ENCODE measurements around the gene PDE3A.
"Not testable (repeated sequence)": the region's sequence is repeated elsewhere in the genome, so short reads cannot be mapped to it uniquely, and the experiment has no call there.

PDE3A gene

GRCh38 chr12:20592556-20592955 is 224.2 kb downstream of the PDE3A start:
- Mint-ChIP-seq H3K4me1 (ENCODE audit: low read depth) (no peaks in the 10 kb centered on the region), H3K4me3 (no peak overlapping the region), H3K27ac (no peak overlapping the region), H3K36me3 (ENCODE audit: low read depth) (no peaks in the 10 kb centered on the region), H3K9me3 (no peaks in the 10 kb centered on the region), H3K27me3 (no peaks in the 10 kb centered on the region)
- intact Hi-C loops (cut with micrococcal nuclease): no loop called here

GRCh38 chr12:20593611-20594010 is 225.3 kb downstream of the PDE3A start:
- Mint-ChIP-seq H3K4me3 (no peak overlapping the region), H3K27me3 (no peaks in the 10 kb centered on the region), H3K9me3 (no peaks in the 10 kb centered on the region), H3K4me1 (ENCODE audit: low read depth) (no peaks in the 10 kb centered on the region), H3K36me3 (ENCODE audit: low read depth) (no peaks in the 10 kb centered on the region), H3K27ac (no peak overlapping the region)
- intact Hi-C loops (cut with micrococcal nuclease): no loop called here

GRCh38 chr12:20596061-20596460 is 227.7 kb downstream of the PDE3A start:
- H3K4me1 Mint-ChIP-seq (ENCODE audit: low read depth): no peaks in the 10 kb centered on the region
- no peaks in the 10 kb centered on the region for H3K27me3 Mint-ChIP-seq
- H3K36me3 Mint-ChIP-seq (ENCODE audit: low read depth): no peaks in the 10 kb centered on the region
- H3K27ac Mint-ChIP-seq: no peak overlapping the region
- no peaks in the 10 kb centered on the region for H3K9me3 Mint-ChIP-seq
- intact Hi-C loops (cut with micrococcal nuclease): no loop called here
- H3K4me3 Mint-ChIP-seq: no peak overlapping the region

GRCh38 chr12:20599757-20600156 is 231.4 kb downstream of the PDE3A start:
- Mint-ChIP-seq H3K9me3 (no peaks in the 10 kb centered on the region), H3K4me3 (no peak overlapping the region), H3K36me3 (ENCODE audit: low read depth) (no peaks in the 10 kb centered on the region), H3K27ac (no peak overlapping the region), H3K4me1 (ENCODE audit: low read depth) (no peaks in the 10 kb centered on the region), H3K27me3 (no peaks in the 10 kb centered on the region)
- intact Hi-C loops (cut with micrococcal nuclease): no loop called here

- no peak overlapping the region for H3K4me3 Mint-ChIP-seq
- no peak overlapping the region for H3K27ac Mint-ChIP-seq
- no peaks in the 10 kb centered on the region for H3K27me3 Mint-ChIP-seq
- no peaks in the 10 kb centered on the region for H3K4me1 Mint-ChIP-seq (ENCODE audit: low read depth)
- no peaks in the 10 kb centered on the region for H3K9me3 Mint-ChIP-seq
- H3K36me3 Mint-ChIP-seq (ENCODE audit: low read depth): no peaks in the 10 kb centered on the region
- intact Hi-C loops (cut with micrococcal nuclease): no loop called here
Observed at GRCh38 chr12:20601668-20602280, 233.4 kb downstream of the PDE3A start.

GRCh38 chr12:20602641-20603391 is 234.5 kb downstream of the PDE3A start:
- H3K27ac Mint-ChIP-seq: no peak overlapping the region
- intact Hi-C loops (cut with micrococcal nuclease): no loop called here
- no peaks in the 10 kb centered on the region for H3K4me1 Mint-ChIP-seq (ENCODE audit: low read depth)
- no peaks in the 10 kb centered on the region for H3K36me3 Mint-ChIP-seq (ENCODE audit: low read depth)
- no peaks in the 10 kb centered on the region for H3K9me3 Mint-ChIP-seq
- no peaks in the 10 kb centered on the region for H3K27me3 Mint-ChIP-seq
- H3K4me3 Mint-ChIP-seq: no peak overlapping the region

GRCh38 chr12:20604408-20605067 is 236.2 kb downstream of the PDE3A start:
- Mint-ChIP-seq H3K27me3 (no peaks in the 10 kb centered on the region), H3K36me3 (ENCODE audit: low read depth) (no peaks in the 10 kb centered on the region), H3K27ac (no peak overlapping the region), H3K4me3 (no peak overlapping the region), H3K9me3 (no peaks in the 10 kb centered on the region), H3K4me1 (ENCODE audit: low read depth) (no peaks in the 10 kb centered on the region)
- intact Hi-C loops (cut with micrococcal nuclease): no loop called here

GRCh38 chr12:20615020-20615419 is 246.7 kb downstream of the PDE3A start:
- H3K36me3 Mint-ChIP-seq (ENCODE audit: low read depth); H3K4me3 Mint-ChIP-seq; H3K4me1 Mint-ChIP-seq (ENCODE audit: low read depth); intact Hi-C loops (cut with micrococcal nuclease); H3K27me3 Mint-ChIP-seq; H3K27ac Mint-ChIP-seq; H3K9me3 Mint-ChIP-seq: not testable (repeated sequence)

GRCh38 chr12:20616093-20616492 is 247.8 kb downstream of the PDE3A start:
- Mint-ChIP-seq H3K9me3 (no peaks in the 10 kb centered on the region), H3K4me3 (no peak overlapping the region), H3K4me1 (ENCODE audit: low read depth) (no peaks in the 10 kb centered on the region), H3K27me3 (no peaks in the 10 kb centered on the region), H3K27ac (no peak overlapping the region), H3K36me3 (ENCODE audit: low read depth) (no peaks in the 10 kb centered on the region)
- intact Hi-C loops (cut with micrococcal nuclease): no loop called here

GRCh38 chr12:20620261-20620660 is 251.9 kb downstream of the PDE3A start:
- H3K4me3 Mint-ChIP-seq: no peak overlapping the region
- peaks cover 4% of the 10 kb centered on the region for H3K4me1 Mint-ChIP-seq (ENCODE audit: low read depth)

GRCh38 chr12:20624718-20625117 is 256.4 kb downstream of the PDE3A start:
- H3K4me3 Mint-ChIP-seq: no peak overlapping the region
- H3K9me3 Mint-ChIP-seq: no peaks in the 10 kb centered on the region

More at GRCh38 chr12:20620261-20620660, 251.9 kb downstream of the PDE3A start:
- Mint-ChIP-seq H3K27ac (no peak overlapping the region), H3K9me3 (no peaks in the 10 kb centered on the region), H3K27me3 (no peaks in the 10 kb centered on the region), H3K36me3 (ENCODE audit: low read depth) (no peaks in the 10 kb centered on the region)
- intact Hi-C loops (cut with micrococcal nuclease): no loop called here

GRCh38 chr12:20625531-20625930 is 257.2 kb downstream of the PDE3A start:
- Mint-ChIP-seq H3K4me1 (ENCODE audit: low read depth) (peaks cover 4% of the 10 kb centered on the region), H3K27me3 (no peaks in the 10 kb centered on the region), H3K27ac (no peak overlapping the region), H3K4me3 (no peak overlapping the region), H3K9me3 (no peaks in the 10 kb centered on the region), H3K36me3 (ENCODE audit: low read depth) (no peaks in the 10 kb centered on the region)
- intact Hi-C loops (cut with micrococcal nuclease): no loop called here

More at GRCh38 chr12:20624718-20625117, 256.4 kb downstream of the PDE3A start:
- intact Hi-C loops (cut with micrococcal nuclease): no loop called here
- peaks cover 4% of the 10 kb centered on the region for H3K4me1 Mint-ChIP-seq (ENCODE audit: low read depth)
- no peaks in the 10 kb centered on the region for H3K36me3 Mint-ChIP-seq (ENCODE audit: low read depth)
- no peak overlapping the region for H3K27ac Mint-ChIP-seq
- no peaks in the 10 kb centered on the region for H3K27me3 Mint-ChIP-seq

- intact Hi-C loops (cut with micrococcal nuclease): no loop called here
- Mint-ChIP-seq H3K4me3 (no peak overlapping the region), H3K4me1 (ENCODE audit: low read depth) (peaks cover 1% of the 10 kb centered on the region), H3K36me3 (ENCODE audit: low read depth) (no peaks in the 10 kb centered on the region), H3K27me3 (no peaks in the 10 kb centered on the region), H3K27ac (no peak overlapping the region), H3K9me3 (no peaks in the 10 kb centered on the region)
Observed at GRCh38 chr12:20627001-20627588, 258.8 kb downstream of the PDE3A start.

GRCh38 chr12:20628226-20628787 is 260.0 kb downstream of the PDE3A start:
- H3K27ac Mint-ChIP-seq: no peak overlapping the region
- no peaks in the 10 kb centered on the region for H3K9me3 Mint-ChIP-seq

More at GRCh38 chr12:20628226-20628787, 260.0 kb downstream of the PDE3A start:
- intact Hi-C loops (cut with micrococcal nuclease): no loop called here
- H3K27me3 Mint-ChIP-seq: no peaks in the 10 kb centered on the region
- no peak overlapping the region for H3K4me3 Mint-ChIP-seq
- no peaks in the 10 kb centered on the region for H3K36me3 Mint-ChIP-seq (ENCODE audit: low read depth)
- H3K4me1 Mint-ChIP-seq (ENCODE audit: low read depth): no peaks in the 10 kb centered on the region
